ENCODE data around the gene PRPF6. TPM values are rescaled to one million over a fixed set of nuclear protein-coding genes. Genes with fewer than 3 reads are reported as not detected.
A peak's percentile ranks its signal among the peaks of the same experiment; 100 is the strongest.

Gene PRPF6
- polyA plus RNA-seq, 1 donor from 2014 or later: 91.9 TPM

- Histone ChIP-seq H4K20me1 (ENCODE audit: insufficient read depth) (no peaks in the 10 kb centered on the region), H3F3A (ENCODE audit: insufficient read depth, low read length, poor library complexity, severe bottlenecking) (no peaks in the 10 kb centered on the region), H2AFZ (ENCODE audit: low read depth, low read length) (no peak overlapping the region), H3K27ac (ENCODE audit: low read length) (no peak overlapping the region), H3K9ac (ENCODE audit: low read length) (no peak overlapping the region), H3K79me2 (replicated peaks; ENCODE audit: insufficient read depth, low read length) (peaks cover 19% of the 10 kb centered on the region), H3K9me2 (ENCODE audit: insufficient read depth, low read length) (no peaks in the 10 kb centered on the region), H3K9me3 (ENCODE audit: low read length) (no peaks in the 10 kb centered on the region), H3K27me3 (ENCODE audit: insufficient read depth, low read depth, low read length) (no peaks in the 10 kb centered on the region), H3K36me3 (ENCODE audit: insufficient read depth, low read length) (no peaks in the 10 kb centered on the region), H3K4me2 (ENCODE audit: low read length) (no peak overlapping the region), H3K4me3 (ENCODE audit: low read length) (peak overlapping the region; percentile 96)
- no peak for TF ChIP-seq SMC3 (conservative IDR thresholded peaks at IDR 0.05; ENCODE audit: poor library complexity)
- TF ChIP-seq MXI1 (conservative IDR thresholded peaks at IDR 0.05; ENCODE audit: poor library complexity, severe bottlenecking): no peak
- no peak for TF ChIP-seq EZH2 (IDR thresholded peaks at IDR 0.05; ENCODE audit: borderline replicate concordance, insufficient read depth, low read length, poor library complexity, severe bottlenecking)
- TF ChIP-seq REST (IDR thresholded peaks at IDR 0.05; ENCODE audit: borderline replicate concordance): no peak
- TF ChIP-seq CTCF (IDR thresholded peaks at IDR 0.05; ENCODE audit: poor library complexity, severe bottlenecking): no peak
- TF ChIP-seq TAF1 (IDR thresholded peaks at IDR 0.05; ENCODE audit: low read depth): no peak
- TF ChIP-seq POLR2AphosphoS5 (IDR thresholded peaks at IDR 0.05): no peak
- no peak for TF ChIP-seq EP300 (conservative IDR thresholded peaks at IDR 0.05; ENCODE audit: poor library complexity, severe bottlenecking)
- no peak for TF ChIP-seq RAD21 (conservative IDR thresholded peaks at IDR 0.05)
Observed at GRCh38 chr20:63982937-63983336, 2.0 kb downstream of the PRPF6 start.

GRCh38 chr20:64000906-64001305 is 20.0 kb downstream of the PRPF6 start:
- Histone ChIP-seq H3K4me2 (ENCODE audit: low read length) (no peak overlapping the region), H3K9me2 (ENCODE audit: insufficient read depth, low read length) (no peaks in the 10 kb centered on the region), H2AFZ (ENCODE audit: low read depth, low read length) (no peak overlapping the region), H4K20me1 (ENCODE audit: insufficient read depth) (no peaks in the 10 kb centered on the region), H3K9me3 (ENCODE audit: low read length) (no peaks in the 10 kb centered on the region), H3K79me2 (replicated peaks; ENCODE audit: insufficient read depth, low read length) (no peaks in the 10 kb centered on the region), H3K27me3 (ENCODE audit: insufficient read depth, low read depth, low read length) (no peaks in the 10 kb centered on the region), H3K27ac (ENCODE audit: low read length) (no peak overlapping the region), H3K36me3 (ENCODE audit: insufficient read depth, low read length) (no peaks in the 10 kb centered on the region), H3K9ac (ENCODE audit: low read length) (no peak overlapping the region), H3K4me3 (ENCODE audit: low read length) (no peak overlapping the region), H3F3A (ENCODE audit: insufficient read depth, low read length, poor library complexity, severe bottlenecking) (no peaks in the 10 kb centered on the region)
- TF ChIP-seq POLR2AphosphoS5 (IDR thresholded peaks at IDR 0.05) (no peak), EZH2 (IDR thresholded peaks at IDR 0.05; ENCODE audit: borderline replicate concordance, insufficient read depth, low read length, poor library complexity, severe bottlenecking) (no peak), TAF1 (IDR thresholded peaks at IDR 0.05; ENCODE audit: low read depth) (no peak), EP300 (conservative IDR thresholded peaks at IDR 0.05; ENCODE audit: poor library complexity, severe bottlenecking) (no peak), SMC3 (conservative IDR thresholded peaks at IDR 0.05; ENCODE audit: poor library complexity) (no peak), RAD21 (conservative IDR thresholded peaks at IDR 0.05) (no peak), CTCF (IDR thresholded peaks at IDR 0.05; ENCODE audit: poor library complexity, severe bottlenecking) (no peak), MXI1 (conservative IDR thresholded peaks at IDR 0.05; ENCODE audit: poor library complexity, severe bottlenecking) (no peak)
